Esophagus muscularis mucosa (tissue), 4 donors: Measurements from ENCODE around the gene KCNQ4. TPM values are rescaled to one million over a fixed set of nuclear protein-coding genes. Genes with fewer than 3 reads are reported as not detected.
A peak's percentile ranks its signal among the peaks of the same experiment; 100 is the strongest.

Source experiments
- DNase-seq: peaks from one replicate; pipeline ENCODE4 v3.0.0-alpha.2; 2017; ENCODE audit errors: extremely low spot score
- H3K27ac ChIP-seq, 4 donors: fragments of 200-600 bp; sonication (generic); replicated peaks in 1 of 4; 1 replicate in 3 of 4; 2 replicates in 1 of 4; pipeline ENCODE4 v1.5.1; 2016 to 2019; ENCODE audit warnings: mild to moderate bottlenecking in 1 of 4
- H3K27me3 ChIP-seq, 4 donors: fragments of 200-600 bp; sonication (generic); one replicate each; pipeline versions ENCODE4 v1.5.1 to v1.6.0; 2016 to 2019
- H3K36me3 ChIP-seq, 4 donors: fragments of 200-600 bp; sonication (generic); one replicate each; pipeline ENCODE4 v1.5.1; 2016 to 2019
- H3K4me1 ChIP-seq, 4 donors: fragments of 200-600 bp; sonication (generic); one replicate each; pipeline ENCODE4 v1.5.1; 2016 to 2019
- H3K4me3 ChIP-seq, 4 donors: fragments of 200-600 bp; sonication (generic); 1 replicate in 2 of 4; 2 replicates in 2 of 4; pipeline ENCODE4 v1.5.1; 2016 to 2019; ENCODE audit warnings: mild to moderate bottlenecking in 4 of 4, moderate library complexity in 1 of 4
- H3K9me3 ChIP-seq, 4 donors: fragments of 200-600 bp; sonication (generic); 1 replicate in 3 of 4; 2 replicates in 1 of 4; pipeline ENCODE4 v1.5.1; 2016 to 2019
- CTCF ChIP-seq, 3 experiments: fragments of 200-600 bp in 2 of 3; fragments of 450-650 bp in 1 of 3; sonication (generic) in 2 of 3; IDR thresholded peaks; one replicate each; pipeline ENCODE4 v1.5.1; 2017 to 2019; ENCODE audit warnings: antibody characterized with exemption in 3 of 3, mild to moderate bottlenecking in 2 of 3, moderate library complexity in 1 of 3
- EP300 ChIP-seq: sonication (generic); formaldehyde crosslinking; IDR thresholded peaks from one replicate; pipeline ENCODE4 v1.6.1; 2017; ENCODE audit warnings: antibody characterized with exemption
- POLR2A ChIP-seq: fragments of 450-650 bp; IDR thresholded peaks from one replicate; pipeline ENCODE4 v1.6.1; 2017; ENCODE audit warnings: antibody characterized with exemption, moderate library complexity, mild to moderate bottlenecking, low read depth
- POLR2AphosphoS5 ChIP-seq, 2 donors: sonication (generic); formaldehyde crosslinking; IDR thresholded peaks; one replicate each; pipeline ENCODE4 v1.6.1; 2017; ENCODE audit warnings: antibody characterized with exemption in 2 of 2
- WGBS: methylation state at CpG from one replicate; pipeline ENCODE4 v1.1.5; 2018; 5-methylcytosine and 5-hydroxymethylcytosine counted together
- intact Hi-C: fragments of 100-400 bp; cut with DNase I; formaldehyde crosslinking; loops from one replicate; pipeline ENCODE4 v1.15.1; 2023
- total RNA-seq, 4 donors: library from RNA; depleted of rRNA; stranded (reverse); fragments of >200 nt; gene quantifications; one replicate each; pipeline versions ENCODE4 v1.1.0 to v1.2.1, GENCODE V29; 2016

KCNQ4 gene
- total RNA-seq, 4 donors from 2014 or later: 9.3 to 22.0 (median 17.1) TPM

- no peak overlapping the region for H3K4me3 ChIP-seq
- no peaks in the 10 kb centered on the region for H3K9me3 ChIP-seq
- intact Hi-C loops: loop anchor here (10.0 kb wide), 1 partner anchor 156 kb away; no protein-coding TSS in a partner anchor
- no peaks in the 10 kb centered on the region for H3K27me3 ChIP-seq
- no peak for DNase-seq
- peaks cover 42 to 75% (median 69%) of the 10 kb centered on the region in 4 donors for H3K36me3 ChIP-seq
- TF ChIP-seq EP300 (no peak), CTCF (IDR thresholded peaks at IDR 0.05) (no peak), POLR2A (no peak), POLR2AphosphoS5 (IDR thresholded peaks at IDR 0.05) (no peak)
- 72% methylated on average over 16 of the region's 18 CpGs for WGBS
- H3K4me1 ChIP-seq: peaks cover 11 to 39% (median 33%) of the 10 kb centered on the region in 4 donors
- peak overlapping the region in 3 of 4 donors; percentile 51 to 61 (median 55) for H3K27ac ChIP-seq
Observed at GRCh38 chr1:40770296-40771070, 13.1 kb upstream of the KCNQ4 start.

GRCh38 chr1:40772146-40772955, 11.2 kb upstream of the KCNQ4 start:
- Histone ChIP-seq H3K4me1 (peaks cover 11 to 39% (median 33%) of the 10 kb centered on the region in 4 donors), H3K9me3 (no peaks in the 10 kb centered on the region), H3K27ac (peak overlapping the region in 3 of 4 donors; percentile 14 to 40 (median 26)), H3K4me3 (no peak overlapping the region), H3K27me3 (no peaks in the 10 kb centered on the region), H3K36me3 (peaks cover 30 to 68% (median 59%) of the 10 kb centered on the region in 4 donors)
- TF ChIP-seq CTCF (IDR thresholded peaks at IDR 0.05) (no peak), POLR2AphosphoS5 (IDR thresholded peaks at IDR 0.05) (no peak), EP300 (no peak), POLR2A (no peak)
- no peak for DNase-seq
- intact Hi-C loops: loop anchor here (10.0 kb wide), 1 partner anchor 158 kb away; no protein-coding TSS in a partner anchor
- WGBS: 80% methylated on average over 1 of the region's 2 CpGs

- 45% methylated on average over 6 of the region's 6 CpGs for WGBS
- peaks cover 19 to 54% (median 48%) of the 10 kb centered on the region in 4 donors for H3K36me3 ChIP-seq
Observed at GRCh38 chr1:40773748-40774265, 9.8 kb upstream of the KCNQ4 start.

More at GRCh38 chr1:40773748-40774265, 9.8 kb upstream of the KCNQ4 start:
- Histone ChIP-seq H3K27ac (peak overlapping the region in 3 of 4 donors; percentile 22 to 46 (median 35)), H3K27me3 (no peaks in the 10 kb centered on the region), H3K4me1 (peaks cover 6 to 31% (median 29%) of the 10 kb centered on the region in 4 donors), H3K9me3 (no peaks in the 10 kb centered on the region), H3K4me3 (no peak overlapping the region)
- DNase-seq: no peak
- TF ChIP-seq CTCF (IDR thresholded peaks at IDR 0.05) (no peak), POLR2A (no peak), POLR2AphosphoS5 (IDR thresholded peaks at IDR 0.05) (no peak), EP300 (no peak)
- intact Hi-C loops: loop anchor here (2.0 to 10.0 kb wide), 2 partner anchors 77 to 159 kb away; no protein-coding TSS in a partner anchor
